ENCODE measurements around the gene WEE1. TPM values are rescaled to one million over a fixed set of nuclear protein-coding genes. Genes with fewer than 3 reads are reported as not detected.

WEE1 gene
- total RNA-seq, 1 donor from 2014 or later: 50.7 TPM

- H3K4me1 ChIP-seq (ENCODE audit: insufficient read depth, low read length): peaks cover 20% of the 10 kb centered on the region
- no peak overlapping the region for H3K4me3 Mint-ChIP-seq (ENCODE audit: unreplicated experiment)
- H4K20me1 ChIP-seq (ENCODE audit: insufficient read depth, low read length): no peaks in the 10 kb centered on the region
- no peaks in the 10 kb centered on the region for H3K36me3 Mint-ChIP-seq (ENCODE audit: low read depth, unreplicated experiment)
- no peaks in the 10 kb centered on the region for H3K9me3 ChIP-seq (ENCODE audit: insufficient read depth, low read depth, low read length)
- peak overlapping the region; percentile 51 for H3K4me2 ChIP-seq (ENCODE audit: low read length)
- H3K27me3 Mint-ChIP-seq (ENCODE audit: low read depth, unreplicated experiment): no peaks in the 10 kb centered on the region
- no peak for TF ChIP-seq EZH2 (IDR thresholded peaks at IDR 0.05; ENCODE audit: insufficient read depth, low read length)
- no peak for TF ChIP-seq CTCF (IDR thresholded peaks at IDR 0.05; ENCODE audit: insufficient read depth, low read depth, low read length)
- H3K9me3 Mint-ChIP-seq (ENCODE audit: unreplicated experiment): no peaks in the 10 kb centered on the region
- H3K79me2 ChIP-seq (ENCODE audit: insufficient read depth, low read length): no peaks in the 10 kb centered on the region
- H3K27ac Mint-ChIP-seq (ENCODE audit: unreplicated experiment): peak overlapping the region; percentile 53
- H3K9ac ChIP-seq (ENCODE audit: low read length): peak overlapping the region; percentile 17
- H3K4me1 Mint-ChIP-seq (ENCODE audit: low read depth, unreplicated experiment): peaks cover 24% of the 10 kb centered on the region
- no peak overlapping the region for H3K27ac ChIP-seq (ENCODE audit: low read depth, low read length)
- no peak overlapping the region for H3K4me3 ChIP-seq (ENCODE audit: insufficient read depth, low read depth, low read length)
- DNase-seq (ENCODE audit: low read depth): no peak
- no peak overlapping the region for H2AFZ ChIP-seq (ENCODE audit: low read depth, low read length)
- H3K36me3 ChIP-seq (ENCODE audit: insufficient read depth, low read length): no peaks in the 10 kb centered on the region
- no peak for FAIRE-seq
- H3K27me3 ChIP-seq (ENCODE audit: insufficient read depth, low read length): no peaks in the 10 kb centered on the region
Measured at GRCh38 chr11:9533058-9533457, 40.4 kb upstream of the WEE1 start.

DNA sequence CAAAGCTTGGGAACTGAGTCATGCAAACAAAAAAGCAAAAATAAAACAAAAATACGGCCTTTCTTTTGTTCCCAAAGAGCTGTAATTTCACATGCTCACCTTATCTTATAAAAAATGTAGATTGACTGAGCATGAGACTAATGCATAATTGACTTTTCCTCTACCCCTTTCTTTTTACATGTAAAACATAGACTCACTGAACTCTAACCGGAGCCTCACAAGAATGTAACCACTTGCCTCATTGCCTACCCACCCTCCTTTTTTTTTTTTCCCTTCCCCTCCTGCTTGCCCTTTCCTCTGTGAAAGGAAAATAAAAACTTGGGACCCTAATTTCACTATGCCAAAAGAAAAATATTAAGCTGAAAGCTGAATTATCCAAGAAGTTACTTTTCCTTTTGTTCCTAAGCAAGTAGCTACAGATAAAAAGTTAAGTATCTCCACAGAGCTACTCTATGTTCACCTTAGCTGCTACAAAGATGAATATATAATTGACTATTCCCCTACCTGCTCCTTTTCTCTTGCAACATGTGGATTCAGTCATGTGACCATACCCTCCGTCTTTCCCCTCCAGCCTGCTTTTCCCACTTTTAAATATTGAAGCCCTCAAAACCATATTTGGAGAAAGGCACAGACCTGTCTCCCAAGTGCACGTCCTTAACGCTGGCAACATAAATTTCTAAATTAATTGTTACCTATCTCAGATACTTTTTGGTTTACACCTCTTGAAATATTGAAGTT, 39.6 kb upstream of the WEE1 start:
- Histone ChIP-seq H3K9ac (ENCODE audit: low read length) (peak overlapping the region; percentile 26), H3K4me3 (ENCODE audit: insufficient read depth, low read depth, low read length) (no peak overlapping the region), H3K27ac (ENCODE audit: low read depth, low read length) (peak overlapping the region; percentile 10), H2AFZ (ENCODE audit: low read depth, low read length) (no peak overlapping the region), H4K20me1 (ENCODE audit: insufficient read depth, low read length) (no peaks in the 10 kb centered on the region), H3K36me3 (ENCODE audit: insufficient read depth, low read length) (no peaks in the 10 kb centered on the region), H3K4me1 (ENCODE audit: insufficient read depth, low read length) (peaks cover 15% of the 10 kb centered on the region), H3K9me3 (ENCODE audit: insufficient read depth, low read depth, low read length) (no peaks in the 10 kb centered on the region), H3K27me3 (ENCODE audit: insufficient read depth, low read length) (no peaks in the 10 kb centered on the region), H3K4me2 (ENCODE audit: low read length) (peak overlapping the region; percentile 51), H3K79me2 (ENCODE audit: insufficient read depth, low read length) (no peaks in the 10 kb centered on the region)
- Mint-ChIP-seq H3K4me3 (ENCODE audit: unreplicated experiment) (peak overlapping the region; percentile 57), H3K9me3 (ENCODE audit: unreplicated experiment) (no peaks in the 10 kb centered on the region), H3K36me3 (ENCODE audit: low read depth, unreplicated experiment) (no peaks in the 10 kb centered on the region), H3K27me3 (ENCODE audit: low read depth, unreplicated experiment) (no peaks in the 10 kb centered on the region), H3K27ac (ENCODE audit: unreplicated experiment) (peak overlapping the region; percentile 53), H3K4me1 (ENCODE audit: low read depth, unreplicated experiment) (peaks cover 24% of the 10 kb centered on the region)
- TF ChIP-seq CTCF (IDR thresholded peaks at IDR 0.05; ENCODE audit: insufficient read depth, low read depth, low read length) (no peak), EZH2 (IDR thresholded peaks at IDR 0.05; ENCODE audit: insufficient read depth, low read length) (no peak)
- peak; percentile 72 for DNase-seq (ENCODE audit: low read depth)
- no peak for FAIRE-seq

DNA sequence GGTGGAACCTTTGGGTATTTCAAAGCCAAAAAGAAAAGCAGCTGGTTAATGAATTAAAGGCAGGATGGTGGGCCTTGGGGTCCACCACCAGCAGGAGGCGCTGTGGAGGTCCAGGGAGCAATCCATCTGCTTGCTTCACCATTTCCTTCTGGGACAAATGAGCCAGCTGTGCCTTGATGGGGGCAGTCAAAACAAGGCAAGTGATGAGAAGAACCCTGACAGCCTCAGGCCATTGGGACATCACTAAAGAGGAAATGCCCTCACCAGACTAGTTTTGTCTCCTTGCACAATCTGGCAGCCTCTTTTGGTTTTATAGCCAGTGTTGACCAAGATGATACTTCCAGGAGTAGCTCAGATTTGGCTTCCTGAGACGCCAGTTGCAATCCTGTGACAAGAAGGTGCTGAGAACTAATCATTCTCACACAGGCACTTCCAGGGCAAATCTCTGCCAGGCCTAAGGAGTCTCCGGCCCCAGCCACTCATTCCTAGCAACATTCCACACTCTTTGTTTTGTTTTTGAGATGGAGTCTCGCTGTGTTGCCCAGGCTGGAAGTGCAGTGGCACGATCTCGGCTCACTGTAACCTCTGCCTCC, 38.2 kb upstream of the WEE1 start:
- H3K9me3 Mint-ChIP-seq (ENCODE audit: unreplicated experiment): no peaks in the 10 kb centered on the region
- H3K9ac ChIP-seq (ENCODE audit: low read length): no peak overlapping the region
- FAIRE-seq (no peak), DNase-seq (ENCODE audit: low read depth) (no peak)
- no peak overlapping the region for H3K27ac Mint-ChIP-seq (ENCODE audit: unreplicated experiment)
- no peaks in the 10 kb centered on the region for H3K27me3 ChIP-seq (ENCODE audit: insufficient read depth, low read length)
- H3K27me3 Mint-ChIP-seq (ENCODE audit: low read depth, unreplicated experiment): no peaks in the 10 kb centered on the region
- H3K4me3 ChIP-seq (ENCODE audit: insufficient read depth, low read depth, low read length): no peak overlapping the region
- no peak overlapping the region for H3K4me3 Mint-ChIP-seq (ENCODE audit: unreplicated experiment)
- TF ChIP-seq EZH2 (IDR thresholded peaks at IDR 0.05; ENCODE audit: insufficient read depth, low read length) (no peak), CTCF (IDR thresholded peaks at IDR 0.05; ENCODE audit: insufficient read depth, low read depth, low read length) (peak; percentile 51)
- no peaks in the 10 kb centered on the region for H3K79me2 ChIP-seq (ENCODE audit: insufficient read depth, low read length)
- no peak overlapping the region for H3K27ac ChIP-seq (ENCODE audit: low read depth, low read length)
- no peak overlapping the region for H3K4me2 ChIP-seq (ENCODE audit: low read length)
- no peaks in the 10 kb centered on the region for H3K36me3 ChIP-seq (ENCODE audit: insufficient read depth, low read length)
- H3K4me1 ChIP-seq (ENCODE audit: insufficient read depth, low read length): peaks cover 15% of the 10 kb centered on the region
- no peak overlapping the region for H2AFZ ChIP-seq (ENCODE audit: low read depth, low read length)
- H3K36me3 Mint-ChIP-seq (ENCODE audit: low read depth, unreplicated experiment): no peaks in the 10 kb centered on the region
- H4K20me1 ChIP-seq (ENCODE audit: insufficient read depth, low read length): no peaks in the 10 kb centered on the region
- H3K9me3 ChIP-seq (ENCODE audit: insufficient read depth, low read depth, low read length): no peaks in the 10 kb centered on the region
- peaks cover 15% of the 10 kb centered on the region for H3K4me1 Mint-ChIP-seq (ENCODE audit: low read depth, unreplicated experiment)
